Sigmoid colon (tissue), 4 donors: ENCODE measurements around the gene TNFRSF13B.

Experiments used
- CTCF ChIP-seq, 4 experiments: fragments of 450-650 bp in 3 of 4; fragments of 200-600 bp in 1 of 4; IDR thresholded peaks; one replicate each; pipeline ENCODE4 v1.5.1; 2016 to 2019; ENCODE audit warnings: antibody characterized with exemption in 4 of 4, mild to moderate bottlenecking in 3 of 4, moderate library complexity in 2 of 4
- EP300 ChIP-seq, 4 donors: sonication (generic); formaldehyde crosslinking; IDR thresholded peaks; one replicate each; pipeline ENCODE4 v1.6.1; 2017; ENCODE audit warnings: antibody characterized with exemption in 4 of 4
- POLR2A ChIP-seq, 2 donors: fragments of 450-650 bp; IDR thresholded peaks; one replicate each; pipeline ENCODE4 v1.6.1; 2016; ENCODE audit warnings: antibody characterized with exemption in 2 of 2, mild to moderate bottlenecking in 2 of 2, moderate library complexity in 2 of 2

- TF ChIP-seq CTCF (IDR thresholded peaks at IDR 0.05) = no peak
- TF ChIP-seq EP300 (IDR thresholded peaks at IDR 0.05) = no peak
- no peak for TF ChIP-seq POLR2A (IDR thresholded peaks at IDR 0.05)
These were observed 82.8 kb downstream of the TNFRSF13B start for GRCh38 chr17:16889088-16889465.
